SU-DHL-6 (cell line): ENCODE data around the gene ANKZF1.

Experiments used
- H2AFZ ChIP-seq: fragments of 200-600 bp; sonication (generic); 2 replicates; pipeline ENCODE4 v1.6.1; 2014; ENCODE audit warnings: low read depth, mild to moderate bottlenecking, moderate library complexity, mixed read lengths, antibody characterized with exemption, low read length; ENCODE audit not compliant: severe bottlenecking
- H3F3A ChIP-seq: fragments of 200-600 bp; shearing (Covaris generic); 2 replicates; pipeline ENCODE4 v1.6.0; 2016; ENCODE audit warnings: antibody characterized with exemption, mild to moderate bottlenecking; ENCODE audit not compliant: insufficient read depth
- H3K27ac ChIP-seq: fragments of 200-600 bp; sonication (generic); 2 replicates; pipeline ENCODE4 v1.5.1; 2016; ENCODE audit warnings: low read depth, mild to moderate bottlenecking, low read length, moderate library complexity, mixed read lengths
- H3K27me3 ChIP-seq: fragments of 200-600 bp; sonication (generic), shearing (Covaris generic); 2 replicates; pipeline ENCODE4 v1.6.0; 2014; ENCODE audit warnings: mild to moderate bottlenecking, low read length
- H3K36me3 ChIP-seq: fragments of 200-600 bp; sonication (generic); 2 replicates; pipeline ENCODE4 v1.6.1; 2014; ENCODE audit warnings: mild to moderate bottlenecking, low read length, mixed read lengths
- H3K4me2 ChIP-seq: fragments of 300-600, 200-600 bp; shearing (Covaris generic), sonication (generic); 2 replicates; pipeline ENCODE4 v1.6.0; 2014; ENCODE audit warnings: low read length, low read depth, mild to moderate bottlenecking; ENCODE audit not compliant: poor library complexity, severe bottlenecking
- H3K4me3 ChIP-seq: fragments of 200-600 bp; sonication (generic); 2 replicates; pipeline ENCODE4 v1.5.1; 2014; ENCODE audit warnings: antibody characterized with exemption, low read length, mild to moderate bottlenecking, mixed read lengths; ENCODE audit not compliant: insufficient read depth, poor library complexity, severe bottlenecking
- H3K79me2 ChIP-seq: fragments of 200-600 bp; sonication (generic); 2 replicates; pipeline ENCODE4 v1.6.1; 2014; ENCODE audit warnings: mild to moderate bottlenecking, low read length, moderate library complexity; ENCODE audit not compliant: insufficient read depth
- H3K9ac ChIP-seq: fragments of 200-600 bp; sonication (generic); 2 replicates; pipeline ENCODE4 v1.7.0; 2014; ENCODE audit warnings: mild to moderate bottlenecking, low read length
- H3K9me2 ChIP-seq: fragments of 200-600 bp; sonication (generic); replicated peaks from 2 replicates; pipeline ENCODE4 v1.6.1; 2014; ENCODE audit warnings: low read length; ENCODE audit not compliant: insufficient read depth
- H3K9me3 ChIP-seq: fragments of 200-600 bp; sonication (generic); 2 replicates; pipeline ENCODE4 v1.6.1; 2014; ENCODE audit warnings: low read length, mixed read lengths; ENCODE audit not compliant: insufficient read depth
- H4K20me1 ChIP-seq: fragments of 200-600 bp; sonication (generic); 2 replicates; pipeline ENCODE4 v1.6.1; 2014; ENCODE audit warnings: low read depth, mild to moderate bottlenecking, antibody characterized with exemption, low read length, moderate library complexity, mixed read lengths
- EZH2phosphoT487 ChIP-seq: fragments of 200-600 bp; sonication (generic), shearing (Covaris generic); conservative IDR thresholded peaks from 2 replicates; pipeline ENCODE4 v1.6.1; 2018; ENCODE audit warnings: mild to moderate bottlenecking, antibody characterized with exemption, low read length, moderate library complexity, mixed read lengths
- TF ChIP-seq, protein P1 (sequence below): fragments of 200-600 bp; sonication (generic); IDR thresholded peaks from one replicate; pipeline ENCODE4 v1.5.1; 2017; ENCODE audit warnings: antibody characterized with exemption, mild to moderate bottlenecking, low read length, moderate library complexity; ENCODE audit not compliant: insufficient read depth, poor library complexity, severe bottlenecking

The ANKZF1 gene

GRCh38 chr2:219205165-219205538 is 24.5 kb upstream of the ANKZF1 start:
- H3K27me3 ChIP-seq = no peaks in the 10 kb centered on the region
- H3K9me3 ChIP-seq = no peaks in the 10 kb centered on the region
- H4K20me1 ChIP-seq = no peaks in the 10 kb centered on the region
- H3K4me3 ChIP-seq = no peak overlapping the region
- H3K9ac ChIP-seq = no peak overlapping the region
- H2AFZ ChIP-seq = no peak overlapping the region
- no peaks in the 10 kb centered on the region for H3K9me2 ChIP-seq
- TF ChIP-seq, protein P1, sequence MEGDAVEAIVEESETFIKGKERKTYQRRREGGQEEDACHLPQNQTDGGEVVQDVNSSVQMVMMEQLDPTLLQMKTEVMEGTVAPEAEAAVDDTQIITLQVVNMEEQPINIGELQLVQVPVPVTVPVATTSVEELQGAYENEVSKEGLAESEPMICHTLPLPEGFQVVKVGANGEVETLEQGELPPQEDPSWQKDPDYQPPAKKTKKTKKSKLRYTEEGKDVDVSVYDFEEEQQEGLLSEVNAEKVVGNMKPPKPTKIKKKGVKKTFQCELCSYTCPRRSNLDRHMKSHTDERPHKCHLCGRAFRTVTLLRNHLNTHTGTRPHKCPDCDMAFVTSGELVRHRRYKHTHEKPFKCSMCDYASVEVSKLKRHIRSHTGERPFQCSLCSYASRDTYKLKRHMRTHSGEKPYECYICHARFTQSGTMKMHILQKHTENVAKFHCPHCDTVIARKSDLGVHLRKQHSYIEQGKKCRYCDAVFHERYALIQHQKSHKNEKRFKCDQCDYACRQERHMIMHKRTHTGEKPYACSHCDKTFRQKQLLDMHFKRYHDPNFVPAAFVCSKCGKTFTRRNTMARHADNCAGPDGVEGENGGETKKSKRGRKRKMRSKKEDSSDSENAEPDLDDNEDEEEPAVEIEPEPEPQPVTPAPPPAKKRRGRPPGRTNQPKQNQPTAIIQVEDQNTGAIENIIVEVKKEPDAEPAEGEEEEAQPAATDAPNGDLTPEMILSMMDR = no peak
- TF ChIP-seq EZH2phosphoT487 = no peak
- H3K4me2 ChIP-seq = no peak overlapping the region
- H3K79me2 ChIP-seq = no peaks in the 10 kb centered on the region
- no peaks in the 10 kb centered on the region for H3F3A ChIP-seq
- no peaks in the 10 kb centered on the region for H3K36me3 ChIP-seq
- no peak overlapping the region for H3K27ac ChIP-seq

DNA sequence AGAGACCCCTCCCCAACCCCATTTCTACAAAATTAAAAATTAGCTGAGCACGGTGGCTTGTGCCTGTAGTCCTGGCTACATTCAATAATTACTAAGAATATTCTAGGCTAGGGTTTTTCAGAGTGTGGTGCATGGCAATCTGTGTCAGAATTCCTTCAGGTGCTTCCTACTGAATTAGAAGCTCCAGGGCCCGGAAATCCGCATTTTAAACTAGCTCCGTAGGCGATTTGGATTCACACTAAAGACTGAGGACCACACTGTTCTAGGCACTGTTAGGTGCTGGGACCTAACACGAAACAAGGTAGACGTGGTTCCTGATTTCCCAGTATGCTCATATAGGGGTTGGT is 23.7 kb upstream of the ANKZF1 start:
- no peaks in the 10 kb centered on the region for H3F3A ChIP-seq
- H3K27ac ChIP-seq = peak overlapping the region; percentile 48
- no peaks in the 10 kb centered on the region for H4K20me1 ChIP-seq
- no peaks in the 10 kb centered on the region for H3K27me3 ChIP-seq
- no peaks in the 10 kb centered on the region for H3K36me3 ChIP-seq
- no peaks in the 10 kb centered on the region for H3K9me3 ChIP-seq
- no peak for TF ChIP-seq EZH2phosphoT487
- TF ChIP-seq, protein P1 = no peak
- H2AFZ ChIP-seq = peak overlapping the region; percentile 82
- H3K79me2 ChIP-seq = no peaks in the 10 kb centered on the region
- H3K4me2 ChIP-seq = peak overlapping the region; percentile 79
- peak overlapping the region; percentile 68 for H3K9ac ChIP-seq
- H3K9me2 ChIP-seq = no peaks in the 10 kb centered on the region
- peak overlapping the region; percentile 60 for H3K4me3 ChIP-seq

GRCh38 chr2:219206328-219207133 is 23.1 kb upstream of the ANKZF1 start, which contains the start of gene ZFAND2B:
ZFAND2B (plus strand) TSS chr2:219206782; CDS start chr2:219206988, 206 bp downstream.
- peak within 1 kb of the TSS; percentile 60 for H3K4me3 ChIP-seq
- H3K27ac ChIP-seq = peak within 1 kb of the TSS; percentile 73
- no peaks in the 10 kb centered on the region for H3K36me3 ChIP-seq
- no peaks in the 10 kb centered on the region for H3K9me3 ChIP-seq
- no peaks in the 10 kb centered on the region for H4K20me1 ChIP-seq
- no peaks in the 10 kb centered on the region for H3K79me2 ChIP-seq
- no peaks in the 10 kb centered on the region for H3K27me3 ChIP-seq
- H3K9ac ChIP-seq = peak within 1 kb of the TSS; percentile 68
- H3K9me2 ChIP-seq = no peaks in the 10 kb centered on the region
- H3F3A ChIP-seq = no peaks in the 10 kb centered on the region
- TF ChIP-seq EZH2phosphoT487 = no peak
- TF ChIP-seq, protein P1 = no peak
- H3K4me2 ChIP-seq = peak within 1 kb of the TSS; percentile 79
- H2AFZ ChIP-seq = peak within 1 kb of the TSS; percentile 82
